Type B pancreatic cell (in vitro differentiated cells): ENCODE measurements around the gene GNPNAT1. TPM values are rescaled to one million over a fixed set of nuclear protein-coding genes. Genes with fewer than 3 reads are reported as not detected.
"Not testable (repeated sequence)": the region's sequence is repeated elsewhere in the genome, so short reads cannot be mapped to it uniquely, and the experiment has no call there.

ENCODE experiments used
- DNase-seq: peaks from one replicate; pipeline ENCODE4 v3.0.0; 2021; ENCODE audit warnings: mixed read lengths; ENCODE audit not compliant: unreplicated experiment; ENCODE audit errors: extremely low spot score
- H3K27ac Mint-ChIP-seq: 2 replicates; pipeline ENCODE4 v1.8.0; 2021; ENCODE audit warnings: mild to moderate bottlenecking, mixed read lengths
- H3K27me3 Mint-ChIP-seq: 2 replicates; pipeline ENCODE4 v1.8.0; 2021; ENCODE audit warnings: mixed read lengths
- H3K36me3 Mint-ChIP-seq: 2 replicates; pipeline ENCODE4 v1.8.0; 2021; ENCODE audit warnings: mixed read lengths
- H3K4me1 Mint-ChIP-seq: one replicate; pipeline ENCODE4 v1.8.0; 2021; ENCODE audit warnings: mixed read lengths; ENCODE audit not compliant: unreplicated experiment
- H3K4me3 Mint-ChIP-seq: 2 replicates; pipeline ENCODE4 v1.8.0; 2021; ENCODE audit warnings: mild to moderate bottlenecking, mixed read lengths
- H3K9me3 Mint-ChIP-seq: 2 replicates; pipeline ENCODE4 v1.8.0; 2021; ENCODE audit warnings: mixed read lengths
- CTCF ChIP-seq: fragments of 200-600 bp; sonication (generic); conservative IDR thresholded peaks from 2 replicates; pipeline ENCODE4 v1.5.0; 2021; ENCODE audit warnings: antibody characterized with exemption, mild to moderate bottlenecking
- total RNA-seq: library from RNA; stranded (reverse); gene quantifications from 2 replicates; pipeline ENCODE4 v1.2.1, GENCODE V29; 2021; ENCODE audit warnings: low replicate concordance

GNPNAT1 gene
- total RNA-seq, 1 donor from 2014 or later = 26.6 TPM

GRCh38 chr14:52729585-52729924 lies 61.9 kb downstream of the GNPNAT1 start:
- Mint-ChIP-seq H3K9me3 (peaks cover 4% of the 10 kb centered on the region), H3K36me3 (peaks cover 31% of the 10 kb centered on the region), H3K27me3 (no peaks in the 10 kb centered on the region), H3K4me1 (peaks cover 16% of the 10 kb centered on the region), H3K27ac (peak overlapping the region; percentile 90), H3K4me3 (peak overlapping the region; percentile 97)
- no peak for DNase-seq
- no peak for TF ChIP-seq CTCF

- Mint-ChIP-seq H3K4me3 (peak overlapping the region; percentile 57), H3K4me1 (peaks cover 16% of the 10 kb centered on the region), H3K36me3 (peaks cover 28% of the 10 kb centered on the region)
- not testable (repeated sequence) for DNase-seq, H3K27ac Mint-ChIP-seq, H3K27me3 Mint-ChIP-seq, H3K9me3 Mint-ChIP-seq
Observed at GRCh38 chr14:52729035-52729434, 62.4 kb downstream of the GNPNAT1 start.

- H3K27ac Mint-ChIP-seq, H3K9me3 Mint-ChIP-seq, H3K27me3 Mint-ChIP-seq, H3K4me1 Mint-ChIP-seq, DNase-seq, H3K4me3 Mint-ChIP-seq: not testable (repeated sequence)
- H3K36me3 Mint-ChIP-seq = peaks cover 22% of the 10 kb centered on the region
Observed at GRCh38 chr14:52727509-52727908, 63.9 kb downstream of the GNPNAT1 start.

Other genes starting within 250 kb of the GNPNAT1 start
- gene TXNDC16, start 239.1 kb downstream of the GNPNAT1 start, total RNA-seq = 6.3 and 17.2 TPM in 2 replicates
- gene GPR137C, start 238.8 kb downstream of the GNPNAT1 start, total RNA-seq = 1.6 and 6.1 TPM in 2 replicates
- 40.8 and 49.2 TPM in 2 replicates for gene ERO1A, start 96.0 kb downstream of the GNPNAT1 start, total RNA-seq
- 76.1 and 90.4 TPM in 2 replicates for gene PSMC6, start 84.4 kb downstream of the GNPNAT1 start, total RNA-seq
- gene STYX, start 61.4 kb downstream of the GNPNAT1 start, total RNA-seq = 9.1 and 11.0 TPM in 2 replicates
- gene FERMT2, start 159.4 kb upstream of the GNPNAT1 start, total RNA-seq = 25.6 and 82.5 TPM in 2 replicates